Naive thymus-derived CD4-positive, alpha-beta T cell (primary cell): ENCODE data around the gene MIEN1. TPM values are rescaled to one million over a fixed set of nuclear protein-coding genes. Genes with fewer than 3 reads are reported as not detected.

Source experiments
- ATAC-seq: fragments of 150-1000 bp; cut with Tn5 transposase; 2 replicates; pipeline ENCODE4 v1.10.0; 2021; ENCODE audit warnings: mild to moderate bottlenecking, moderate library complexity
- CTCF ChIA-PET: fragments of 350-600 bp; sonication (Branson Sonifier 250); formaldehyde crosslinking; loops from one replicate; lab custom pipeline; 2021; ENCODE audit warnings: antibody characterized with exemption; lab: Charles Lee
- POLR2A ChIA-PET: fragments of 350-600 bp; sonication (Branson Sonifier 250); formaldehyde crosslinking; loops from one replicate; lab custom pipeline; 2021; ENCODE audit warnings: antibody characterized with exemption, inconsistent platforms; lab: Charles Lee
- DNase-seq, 9 donors: peaks; one replicate each; pipeline versions ENCODE4 v3.0.0 to v3.0.0-alpha.2; 2020 to 2022; ENCODE audit warnings: mixed read lengths in 1 of 9
- H3K27ac ChIP-seq: one replicate; pipeline ENCODE4 v1.7.0; 2013; ENCODE audit warnings: mild to moderate bottlenecking, low read depth, low read length, moderate library complexity
- H3K27me3 ChIP-seq, 2 donors: one replicate each; pipeline ENCODE4 v1.7.0; 2013; ENCODE audit warnings: low read length in 2 of 2, mild to moderate bottlenecking in 2 of 2, moderate library complexity in 2 of 2; ENCODE audit not compliant: control insufficient read depth in 2 of 2, insufficient read depth in 2 of 2
- H3K36me3 ChIP-seq, 3 experiments: 1 replicate in 2 of 3; 2 replicates in 1 of 3; pipeline ENCODE4 v1.7.0; 2013; ENCODE audit warnings: low read length in 3 of 3, mild to moderate bottlenecking in 3 of 3, moderate library complexity in 1 of 3; ENCODE audit not compliant: insufficient read depth in 3 of 3, control insufficient read depth in 2 of 3
- H3K4me1 ChIP-seq, 2 donors: one replicate each; pipeline ENCODE4 v1.7.0; 2013; ENCODE audit warnings: low read length in 2 of 2, mild to moderate bottlenecking in 2 of 2, moderate library complexity in 1 of 2; ENCODE audit not compliant: control insufficient read depth in 2 of 2, insufficient read depth in 2 of 2
- H3K4me3 ChIP-seq: 2 replicates; pipeline ENCODE4 v1.7.0; 2013; ENCODE audit warnings: mild to moderate bottlenecking, low read length
- H3K9me3 ChIP-seq, 3 experiments: 1 replicate in 2 of 3; 2 replicates in 1 of 3; pipeline ENCODE4 v1.7.0; 2013; ENCODE audit warnings: low read length in 3 of 3; ENCODE audit not compliant: control insufficient read depth in 2 of 3
- H3K27ac Mint-ChIP-seq, 9 donors: one replicate each; pipeline ENCODE4 v1.8.0; 2020 to 2022; ENCODE audit warnings: mixed read lengths in 9 of 9, mild to moderate bottlenecking in 8 of 9, moderate library complexity in 5 of 9, inconsistent platforms in 2 of 9
- H3K27me3 Mint-ChIP-seq, 5 donors: one replicate each; pipeline ENCODE4 v1.8.0; 2021 to 2022; ENCODE audit warnings: mixed read lengths in 5 of 5, mild to moderate bottlenecking in 1 of 5
- H3K36me3 Mint-ChIP-seq, 5 donors: one replicate each; pipeline ENCODE4 v1.8.0; 2020 to 2022; ENCODE audit warnings: mixed read lengths in 5 of 5, mild to moderate bottlenecking in 3 of 5, inconsistent platforms in 1 of 5
- H3K4me1 Mint-ChIP-seq, 7 donors: one replicate each; pipeline ENCODE4 v1.8.0; 2020 to 2022; ENCODE audit warnings: mixed read lengths in 7 of 7, mild to moderate bottlenecking in 3 of 7, inconsistent platforms in 1 of 7
- H3K4me3 Mint-ChIP-seq, 10 donors: one replicate each; pipeline ENCODE4 v1.8.0; 2020 to 2022; ENCODE audit warnings: mild to moderate bottlenecking in 10 of 10, mixed read lengths in 10 of 10, moderate library complexity in 6 of 10, inconsistent platforms in 2 of 10
- H3K9me3 Mint-ChIP-seq, 11 donors: one replicate each; pipeline ENCODE4 v1.8.0; 2020 to 2022; ENCODE audit warnings: mixed read lengths in 11 of 11, mild to moderate bottlenecking in 4 of 11, inconsistent platforms in 1 of 11, moderate library complexity in 1 of 11
- intact Hi-C, 2 donors: fragments of 100-400 bp; cut with micrococcal nuclease; formaldehyde crosslinking; loops; one replicate each; pipeline ENCODE4 v1.15.1; 2023
- polyA plus RNA-seq, 2 donors: library from polyadenylated mRNA; unstranded; fragments of 300-500 nt; fragmentation: Illumina TruSeq; gene quantifications; one replicate each; pipeline ENCODE4 v1.2.3, GENCODE V29; 2021
- total RNA-seq, 6 experiments: library from RNA in 5 of 6; stranded (reverse) in 5 of 6; gene quantifications; 1 replicate in 5 of 6; 2 replicates in 1 of 6; pipeline ENCODE4 v1.2.3 and lab custom pipeline; 2021 to 2026

MIEN1 gene
- total and polyA plus RNA-seq, 7 experiments from 2014 or later = 28.7 to 74.3 (median 34.4) TPM

DNA sequence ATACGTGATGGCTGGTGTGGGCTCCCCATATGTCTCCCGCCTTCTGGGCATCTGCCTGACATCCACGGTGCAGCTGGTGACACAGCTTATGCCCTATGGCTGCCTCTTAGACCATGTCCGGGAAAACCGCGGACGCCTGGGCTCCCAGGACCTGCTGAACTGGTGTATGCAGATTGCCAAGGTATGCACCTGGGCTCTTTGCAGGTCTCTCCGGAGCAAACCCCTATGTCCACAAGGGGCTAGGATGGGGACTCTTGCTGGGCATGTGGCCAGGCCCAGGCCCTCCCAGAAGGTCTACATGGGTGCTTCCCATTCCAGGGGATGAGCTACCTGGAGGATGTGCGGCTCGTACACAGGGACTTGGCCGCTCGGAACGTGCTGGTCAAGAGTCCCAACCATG, 5.6 kb downstream of the MIEN1 start:
- Histone ChIP-seq H3K27me3 (no peaks in the 10 kb centered on the region), H3K27ac (no peak overlapping the region), H3K9me3 (no peaks in the 10 kb centered on the region), H3K36me3 (peaks cover 3 to 31% (median 5%) of the 10 kb centered on the region in 3 experiments), H3K4me3 (no peak overlapping the region), H3K4me1 (peaks cover 6 to 7% of the 10 kb centered on the region in 2 donors)
- DNase-seq (no peak), ATAC-seq (no peak)
- Mint-ChIP-seq H3K9me3 (no peaks in the 10 kb centered on the region), H3K27me3 (no peaks in the 10 kb centered on the region), H3K4me3 (no peak overlapping the region), H3K4me1 (peaks cover 7 to 13% (median 11%) of the 10 kb centered on the region in 7 donors), H3K27ac (no peak overlapping the region), H3K36me3 (peaks cover 0 to 11% (median 6%) of the 10 kb centered on the region in 5 donors)
- intact Hi-C loops = no loop called here
- ChIA-PET POLR2A (interaction anchor here (1.0 kb wide), 1 partner anchor 14 kb away, joined by 3 read pairs; no protein-coding TSS in a partner anchor), CTCF (no interaction called here)

DNA sequence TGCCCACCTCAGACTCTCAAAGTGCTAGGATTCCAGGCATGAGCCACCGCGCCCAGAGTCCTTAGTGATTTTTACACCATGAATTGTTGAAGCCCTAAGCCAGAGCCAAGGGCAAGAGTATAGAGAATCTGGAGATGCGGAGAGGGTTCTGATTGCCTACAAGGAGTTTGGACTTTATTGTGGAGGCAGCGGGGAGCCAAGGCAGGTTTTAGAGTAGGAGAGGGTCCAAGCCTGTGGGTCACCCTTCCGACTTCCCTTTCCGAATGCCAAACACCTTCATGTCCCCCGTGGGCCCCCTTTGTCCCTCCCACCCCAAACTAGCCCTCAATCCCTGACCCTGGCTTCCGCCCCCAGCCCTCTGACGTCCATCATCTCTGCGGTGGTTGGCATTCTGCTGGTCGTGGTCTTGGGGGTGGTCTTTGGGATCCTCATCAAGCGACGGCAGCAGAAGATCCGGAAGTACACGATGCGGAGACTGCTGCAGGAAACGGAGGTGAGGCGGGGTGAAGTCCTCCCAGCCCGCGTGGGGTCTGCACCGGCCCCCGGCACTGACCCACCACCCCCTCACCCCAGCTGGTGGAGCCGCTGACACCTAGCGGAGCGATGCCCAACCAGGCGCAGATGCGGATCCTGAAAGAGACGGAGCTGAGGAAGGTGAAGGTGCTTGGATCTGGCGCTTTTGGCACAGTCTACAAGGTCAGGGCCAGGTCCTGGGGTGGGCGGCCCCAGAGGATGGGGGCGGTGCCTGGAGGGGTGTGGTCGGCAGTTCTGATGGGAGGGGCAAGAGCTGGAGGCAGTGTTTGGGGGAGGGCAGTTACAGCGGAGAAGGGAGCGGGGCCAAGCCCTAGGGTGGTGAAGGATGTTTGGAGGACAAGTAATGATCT, 7.1 kb downstream of the MIEN1 start:
- intact Hi-C loops = no loop called here
- CTCF ChIA-PET = interaction anchor here (0.7 kb wide), 1 partner anchor 254 kb away, joined by 4 read pairs; no protein-coding TSS in a partner anchor
- Mint-ChIP-seq H3K36me3 (peaks cover 0 to 4% (median 0%) of the 10 kb centered on the region in 5 donors), H3K4me1 (peaks cover 0 to 5% (median 0%) of the 10 kb centered on the region in 7 donors), H3K4me3 (no peak overlapping the region), H3K9me3 (no peaks in the 10 kb centered on the region), H3K27ac (peak overlapping the region in 2 of 9 donors; percentile 27 to 88), H3K27me3 (no peaks in the 10 kb centered on the region)
- Histone ChIP-seq H3K27me3 (no peaks in the 10 kb centered on the region), H3K4me1 (no peaks in the 10 kb centered on the region), H3K9me3 (no peaks in the 10 kb centered on the region), H3K4me3 (no peak overlapping the region), H3K36me3 (peaks cover 0 to 19% (median 3%) of the 10 kb centered on the region in 3 experiments), H3K27ac (no peak overlapping the region)
- DNase-seq (no peak), ATAC-seq (peak; percentile 30)
- POLR2A ChIA-PET = no interaction called here

DNA sequence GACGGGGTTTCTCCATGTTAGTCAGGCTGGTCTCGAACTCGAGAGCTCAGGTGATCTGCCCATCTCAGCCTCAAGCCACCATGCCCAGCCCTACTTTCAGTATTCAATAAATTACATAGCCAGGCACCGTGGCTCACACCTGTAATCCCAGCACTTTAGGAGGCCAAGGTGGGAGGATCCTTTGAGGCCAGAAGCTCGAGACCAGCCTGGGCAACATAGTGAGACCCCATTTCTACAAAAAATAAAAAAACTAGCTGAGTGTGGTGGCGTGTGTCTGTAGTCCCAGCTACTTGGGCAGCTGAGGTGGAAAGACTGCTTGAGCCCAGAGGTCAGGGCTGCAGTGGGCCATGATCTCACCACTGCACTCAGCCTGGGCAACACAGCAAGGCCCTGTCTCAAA, 8.2 kb downstream of the MIEN1 start:
- peaks cover 0 to 8% (median 0%) of the 10 kb centered on the region in 3 experiments for H3K36me3 ChIP-seq
- no peaks in the 10 kb centered on the region for H3K27me3 Mint-ChIP-seq
- H3K4me1 ChIP-seq = no peaks in the 10 kb centered on the region
- H3K4me3 Mint-ChIP-seq = no peak overlapping the region
- no peak overlapping the region for H3K27ac ChIP-seq
- peaks cover 0 to 2% (median 0%) of the 10 kb centered on the region in 7 donors for H3K4me1 Mint-ChIP-seq
- ChIA-PET POLR2A (interaction anchor here (0.7 kb wide), 1 partner anchor 696 kb away, joined by 5 read pairs; the partner anchor contains the start of gene TOP2A), CTCF (no interaction called here)
- ATAC-seq = no peak
- H3K27me3 ChIP-seq = no peaks in the 10 kb centered on the region
- no peaks in the 10 kb centered on the region for H3K9me3 Mint-ChIP-seq
- DNase-seq = no peak
- no peak overlapping the region for H3K4me3 ChIP-seq
- peaks cover 0 to 3% (median 0%) of the 10 kb centered on the region in 5 donors for H3K36me3 Mint-ChIP-seq
- no peak overlapping the region for H3K27ac Mint-ChIP-seq
- no peaks in the 10 kb centered on the region for H3K9me3 ChIP-seq
- intact Hi-C loops = no loop called here

DNA sequence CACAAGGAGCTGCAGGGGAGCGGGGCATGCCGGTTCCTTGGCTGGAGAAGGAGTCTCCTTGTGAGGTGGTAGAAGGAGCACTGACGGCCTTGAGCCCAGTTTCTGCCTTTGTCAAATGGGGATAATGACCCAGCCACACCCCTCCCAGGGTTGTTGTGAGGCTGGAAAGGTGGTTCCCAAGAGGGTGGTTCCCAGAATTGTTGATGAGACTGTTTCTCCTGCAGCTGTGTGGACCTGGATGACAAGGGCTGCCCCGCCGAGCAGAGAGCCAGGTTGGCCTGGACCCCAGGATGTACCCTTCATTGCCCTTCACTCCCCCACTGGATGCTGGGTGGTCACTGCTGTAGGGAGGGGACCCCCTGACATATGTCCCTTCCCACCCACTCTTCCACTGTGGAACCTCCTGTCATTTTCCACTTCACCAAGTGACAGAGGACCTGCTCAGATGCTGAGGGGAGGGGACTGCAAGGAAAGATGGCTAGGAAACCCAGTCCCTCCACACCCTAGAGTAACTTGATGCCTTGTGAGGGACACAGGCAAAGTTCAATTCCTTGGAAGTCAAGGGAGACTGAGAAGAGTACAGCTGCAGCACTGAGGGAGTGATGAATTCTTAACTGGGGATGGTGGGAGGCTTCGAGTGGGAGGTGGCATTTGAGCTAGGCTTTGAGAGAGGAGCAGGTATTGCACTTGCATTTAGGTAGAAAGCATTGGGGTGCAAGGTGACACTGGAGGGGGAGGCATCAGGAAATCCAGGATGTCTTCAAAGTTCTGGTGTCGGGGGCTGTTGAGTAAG, 10.6 kb downstream of the MIEN1 start:
- POLR2A ChIA-PET = no interaction called here
- no peaks in the 10 kb centered on the region for H3K4me1 ChIP-seq
- H3K4me3 Mint-ChIP-seq = no peak overlapping the region
- ATAC-seq = no peak
- CTCF ChIA-PET = interaction anchor here (1.7 kb wide), 1 partner anchor 89 kb away, joined by 5 read pairs; no protein-coding TSS in a partner anchor
- no peak overlapping the region for H3K27ac Mint-ChIP-seq
- no peaks in the 10 kb centered on the region for H3K27me3 ChIP-seq
- no peak for DNase-seq
- intact Hi-C loops = no loop called here
- H3K27ac ChIP-seq = no peak overlapping the region
- H3K4me3 ChIP-seq = no peak overlapping the region
- H3K9me3 Mint-ChIP-seq = no peaks in the 10 kb centered on the region
- H3K9me3 ChIP-seq = no peaks in the 10 kb centered on the region
- H3K27me3 Mint-ChIP-seq = no peaks in the 10 kb centered on the region
- no peaks in the 10 kb centered on the region for H3K4me1 Mint-ChIP-seq
- H3K36me3 ChIP-seq = no peaks in the 10 kb centered on the region
- H3K36me3 Mint-ChIP-seq = no peaks in the 10 kb centered on the region

DNA sequence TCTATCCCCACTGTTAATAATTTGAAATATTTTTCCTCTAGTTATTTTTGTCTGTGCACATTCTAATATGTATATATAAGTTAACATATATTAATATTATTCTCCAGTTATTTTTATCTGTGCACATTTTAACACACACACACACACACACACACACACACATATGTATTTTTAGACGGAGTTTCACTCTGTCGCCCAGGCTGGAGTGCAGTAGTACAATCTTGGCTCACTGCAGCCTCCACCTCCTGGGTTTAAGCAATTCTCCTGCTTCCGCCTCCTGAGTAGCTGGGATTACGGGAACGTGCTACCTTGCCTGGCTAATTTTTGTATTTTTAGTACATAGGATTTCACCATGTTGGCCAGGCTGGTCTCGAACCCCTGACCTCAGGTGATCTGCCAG, 12.7 kb downstream of the MIEN1 start:
- no peak overlapping the region for H3K27ac ChIP-seq

DNA sequence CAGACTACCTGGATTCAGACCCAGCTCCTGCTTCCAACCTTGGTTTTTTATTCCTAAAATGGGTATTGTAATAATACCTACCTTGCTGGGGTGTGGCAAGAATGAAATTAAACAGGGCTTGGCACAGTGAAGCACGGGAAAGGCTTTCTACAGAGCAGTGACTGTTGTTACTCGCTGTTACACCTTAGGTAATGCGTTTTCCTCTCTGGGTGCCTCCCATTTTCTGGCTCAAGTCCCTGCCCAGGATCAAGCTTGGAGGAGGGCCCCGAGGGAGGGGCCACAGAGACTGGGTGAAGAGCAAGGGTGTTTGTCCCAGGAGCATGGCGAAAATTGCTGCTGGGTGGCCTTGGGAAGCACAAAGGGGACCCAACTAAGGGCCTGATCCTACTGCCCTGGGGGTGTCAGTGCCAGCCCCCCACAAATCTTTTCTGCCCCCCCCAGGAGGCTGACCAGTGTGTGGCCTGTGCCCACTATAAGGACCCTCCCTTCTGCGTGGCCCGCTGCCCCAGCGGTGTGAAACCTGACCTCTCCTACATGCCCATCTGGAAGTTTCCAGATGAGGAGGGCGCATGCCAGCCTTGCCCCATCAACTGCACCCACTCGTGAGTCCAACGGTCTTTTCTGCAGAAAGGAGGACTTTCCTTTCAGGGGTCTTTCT, 13.3 kb downstream of the MIEN1 start:
- no peak overlapping the region for H3K4me3 Mint-ChIP-seq
- no peak for DNase-seq
- Histone ChIP-seq H3K27ac (no peak overlapping the region), H3K9me3 (no peaks in the 10 kb centered on the region), H3K36me3 (no peaks in the 10 kb centered on the region), H3K4me1 (no peaks in the 10 kb centered on the region), H3K4me3 (no peak overlapping the region), H3K27me3 (no peaks in the 10 kb centered on the region)
- H3K4me1 Mint-ChIP-seq = peaks cover 0 to 3% (median 0%) of the 10 kb centered on the region in 7 donors
- no peaks in the 10 kb centered on the region for H3K27me3 Mint-ChIP-seq
- CTCF ChIA-PET = interaction anchor here (0.6 to 1.2 kb wide), 2 partner anchors 93 to 474 kb away, joined by 3 read pairs; no protein-coding TSS in a partner anchor
- peaks cover 0 to 4% (median 0%) of the 10 kb centered on the region in 5 donors for H3K36me3 Mint-ChIP-seq
- POLR2A ChIA-PET = no interaction called here
- no peak for ATAC-seq
- H3K27ac Mint-ChIP-seq = no peak overlapping the region
- intact Hi-C loops = no loop called here
- no peaks in the 10 kb centered on the region for H3K9me3 Mint-ChIP-seq

More for the DNA sequence above, 12.7 kb downstream of the MIEN1 start:
- Histone ChIP-seq H3K9me3 (no peaks in the 10 kb centered on the region), H3K4me3 (no peak overlapping the region), H3K4me1 (no peaks in the 10 kb centered on the region), H3K27me3 (no peaks in the 10 kb centered on the region), H3K36me3 (no peaks in the 10 kb centered on the region)
- peaks cover 0 to under 1% (median 0%) of the 10 kb centered on the region in 5 donors for H3K36me3 Mint-ChIP-seq
- no peaks in the 10 kb centered on the region for H3K9me3 Mint-ChIP-seq
- ATAC-seq (no peak), DNase-seq (no peak)
- no peak overlapping the region for H3K27ac Mint-ChIP-seq
- no peak overlapping the region for H3K4me3 Mint-ChIP-seq
- intact Hi-C loops = loop anchor here in 1 of 2 donors (1.0 kb wide), 1 partner anchor 95 kb away; no protein-coding TSS in a partner anchor
- CTCF ChIA-PET = interaction anchor here (1.2 kb wide), 1 partner anchor 94 kb away, joined by 3 read pairs; no protein-coding TSS in a partner anchor
- POLR2A ChIA-PET = no interaction called here
- peaks cover 0 to 2% (median 0%) of the 10 kb centered on the region in 7 donors for H3K4me1 Mint-ChIP-seq
- no peaks in the 10 kb centered on the region for H3K27me3 Mint-ChIP-seq
